NCI-H2107 treated with DMSO at 0.1 percent for 48 hours (cell line): ENCODE measurements around the gene C15orf61.

Experiments used
- DNase-seq: peaks from one replicate; lab custom pipeline; 2025; ENCODE audit not compliant: unreplicated experiment; lab: John Stamatoyannopoulos, UW

The C15orf61 gene

GRCh38 chr15:67579164-67579563 lies 58.2 kb downstream of the C15orf61 start:
- no peak for DNase-seq
